Measurements from ENCODE around the gene COPB2.

Gene COPB2

DNA sequence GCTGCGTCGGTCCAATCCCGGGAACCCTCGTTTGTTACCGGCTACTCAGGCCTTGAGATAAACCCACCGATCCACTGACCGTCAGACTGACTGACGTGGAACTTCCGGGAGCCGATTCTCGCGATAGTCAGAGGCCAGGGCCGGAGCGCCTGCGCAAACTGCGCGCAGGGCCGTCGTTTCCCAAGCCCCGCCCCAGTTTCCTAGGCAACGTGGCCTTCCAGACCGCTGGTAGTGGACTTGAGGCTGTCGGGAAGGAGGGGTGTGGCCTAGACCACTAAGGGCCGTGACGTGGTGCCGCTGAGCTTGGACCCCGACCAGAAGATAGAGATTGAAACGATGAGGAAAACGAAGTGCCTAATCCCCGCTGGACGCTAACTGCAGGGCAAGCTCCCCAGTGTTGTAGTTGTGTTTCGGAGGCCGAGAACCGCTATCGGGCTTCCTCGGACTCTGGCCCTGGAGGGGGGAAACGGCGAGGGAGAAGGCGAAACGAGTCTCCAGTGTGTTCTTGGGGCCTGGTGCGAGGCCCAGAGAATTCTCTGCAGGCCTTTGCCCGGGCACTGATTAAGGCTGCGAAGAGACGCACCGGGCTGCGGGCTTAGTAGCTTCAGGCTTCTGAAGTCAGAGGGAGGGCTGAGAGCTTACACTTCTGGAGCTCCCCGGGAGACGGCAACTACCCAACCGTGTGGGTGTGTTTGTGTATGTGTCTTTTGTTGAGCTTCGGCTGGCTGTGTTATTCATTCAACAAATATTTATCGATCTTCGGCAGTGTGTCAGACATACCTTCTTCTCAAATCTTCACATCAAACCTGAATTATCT is at the start of gene COPB2:
Gene COPB2, minus strand, starts transcription at position 96 of the 817 bp plus-strand sequence. CDS start 97 bp downstream, outside the sequence.
- Histone ChIP-seq H3K4me1 (ENCODE audit: control insufficient read depth in 5 of 5, insufficient read depth in 5 of 5, low read length in 5 of 5) (peaks cover 0 to 37% (median 28%) of the 10 kb centered on the region in 5 donors), H3K27ac (ENCODE audit: low read depth, low read length) (peak within 1 kb of the TSS; percentile 98), H3K9ac (ENCODE audit: low read length in 5 of 5) (peak within 1 kb of the TSS; percentile 98 to 100 (median 100)), H3K9me3 (ENCODE audit: control insufficient read depth in 5 of 5, low read length in 5 of 5) (no peaks in the 10 kb centered on the region), H3K27me3 (ENCODE audit: control insufficient read depth in 5 of 5, insufficient read depth in 4 of 5, low read length in 5 of 5) (no peaks in the 10 kb centered on the region), H3K4me3 (ENCODE audit: low read depth in 1 of 5, low read length in 5 of 5) (peak within 1 kb of the TSS; percentile 86 to 97 (median 94)), H3K36me3 (ENCODE audit: control insufficient read depth in 5 of 5, insufficient read depth in 5 of 5, low read length in 5 of 5) (no peaks in the 10 kb centered on the region)

DNA sequence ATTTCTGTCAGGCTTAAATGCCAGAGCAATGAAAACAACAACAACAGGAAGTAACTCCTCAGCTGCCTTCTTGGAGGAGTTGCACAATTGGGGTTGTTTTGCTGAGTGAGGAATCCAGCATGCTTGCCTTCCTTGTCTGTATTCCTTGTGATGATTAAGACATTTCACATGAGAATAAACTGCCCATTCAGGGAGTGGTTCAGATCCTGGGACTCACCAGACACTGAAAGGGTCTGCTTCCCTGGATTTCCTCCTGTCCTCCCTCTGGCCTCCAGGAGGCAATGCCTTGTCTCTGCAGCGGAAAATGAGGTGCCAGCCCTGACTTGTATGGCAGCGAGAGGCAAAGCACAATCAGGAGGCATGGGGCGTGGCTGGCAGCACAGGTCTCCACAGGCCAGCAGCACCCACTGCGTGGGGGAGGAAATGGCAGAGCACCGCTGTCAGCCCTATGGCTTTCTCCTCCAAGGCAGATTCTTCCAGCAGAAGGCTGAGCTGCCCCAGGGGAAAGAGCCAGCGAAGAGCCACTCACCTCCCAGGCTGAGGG is 45.4 kb upstream of the COPB2 start:
- Histone ChIP-seq H3K4me1 (ENCODE audit: control insufficient read depth in 5 of 5, insufficient read depth in 5 of 5, low read length in 5 of 5) (peaks cover 0 to 22% (median 14%) of the 10 kb centered on the region in 5 donors), H3K9me3 (ENCODE audit: control insufficient read depth in 5 of 5, low read length in 5 of 5) (no peaks in the 10 kb centered on the region), H3K36me3 (ENCODE audit: control insufficient read depth in 5 of 5, insufficient read depth in 5 of 5, low read length in 5 of 5) (no peaks in the 10 kb centered on the region), H3K4me3 (ENCODE audit: low read depth in 1 of 5, low read length in 5 of 5) (no peak overlapping the region), H3K27ac (ENCODE audit: low read depth, low read length) (no peak overlapping the region), H3K27me3 (ENCODE audit: control insufficient read depth in 5 of 5, insufficient read depth in 4 of 5, low read length in 5 of 5) (no peaks in the 10 kb centered on the region), H3K9ac (ENCODE audit: low read length in 5 of 5) (no peak overlapping the region)

DNA sequence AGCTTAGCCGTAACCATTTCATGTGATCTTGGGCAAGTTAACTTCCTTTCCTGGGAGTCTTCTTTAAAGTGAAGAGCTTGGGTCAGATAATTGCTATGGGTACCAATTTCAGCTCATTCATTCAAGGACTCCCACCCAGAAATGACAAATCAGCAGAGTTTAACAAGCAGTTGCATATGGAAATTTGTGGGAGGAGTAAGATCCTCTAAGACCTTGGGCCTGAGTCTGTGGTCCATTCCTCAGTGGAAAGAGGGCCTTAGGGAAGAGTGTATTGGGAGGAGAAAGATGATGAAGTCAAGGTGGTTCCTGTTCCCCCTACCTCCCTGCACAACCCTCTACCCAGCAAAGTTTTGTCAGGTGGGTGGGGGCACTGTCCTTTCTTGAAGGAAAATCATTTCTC is 44.8 kb upstream of the COPB2 start:
- H3K27ac ChIP-seq (ENCODE audit: low read depth, low read length) = no peak overlapping the region
- H3K4me3 ChIP-seq (ENCODE audit: low read depth in 1 of 5, low read length in 5 of 5) = no peak overlapping the region

DNA sequence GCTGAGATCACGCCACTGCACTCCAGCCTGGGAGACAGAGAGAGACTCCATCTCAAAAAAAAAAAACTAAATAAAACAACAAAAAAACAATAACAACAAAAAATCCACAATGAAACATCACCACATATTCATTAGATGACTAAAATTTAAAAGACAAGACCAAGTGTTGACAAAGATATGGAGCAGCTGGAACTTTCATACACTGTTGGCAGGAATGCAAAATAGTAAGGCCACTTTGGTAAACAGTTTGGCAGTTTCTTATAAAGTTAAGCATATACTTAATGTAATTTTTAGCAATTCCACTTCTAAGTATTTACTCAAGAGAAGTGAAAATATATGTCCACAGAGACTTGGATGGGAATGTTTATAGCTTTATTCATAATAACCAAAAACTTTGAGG is 43.6 kb upstream of the COPB2 start:
- H3K27me3 ChIP-seq (ENCODE audit: control insufficient read depth in 5 of 5, insufficient read depth in 4 of 5, low read length in 5 of 5) = no peaks in the 10 kb centered on the region
- H3K9me3 ChIP-seq (ENCODE audit: control insufficient read depth in 5 of 5, low read length in 5 of 5) = no peaks in the 10 kb centered on the region
- no peak overlapping the region for H3K27ac ChIP-seq (ENCODE audit: low read depth, low read length)

More for the DNA sequence above, 44.8 kb upstream of the COPB2 start:
- Histone ChIP-seq H3K9ac (ENCODE audit: low read length in 5 of 5) (no peak overlapping the region), H3K27me3 (ENCODE audit: control insufficient read depth in 5 of 5, insufficient read depth in 4 of 5, low read length in 5 of 5) (no peaks in the 10 kb centered on the region), H3K9me3 (ENCODE audit: control insufficient read depth in 5 of 5, low read length in 5 of 5) (no peaks in the 10 kb centered on the region), H3K4me1 (ENCODE audit: control insufficient read depth in 5 of 5, insufficient read depth in 5 of 5, low read length in 5 of 5) (peaks cover 0 to 19% (median 11%) of the 10 kb centered on the region in 5 donors), H3K36me3 (ENCODE audit: control insufficient read depth in 5 of 5, insufficient read depth in 5 of 5, low read length in 5 of 5) (no peaks in the 10 kb centered on the region)

DNA sequence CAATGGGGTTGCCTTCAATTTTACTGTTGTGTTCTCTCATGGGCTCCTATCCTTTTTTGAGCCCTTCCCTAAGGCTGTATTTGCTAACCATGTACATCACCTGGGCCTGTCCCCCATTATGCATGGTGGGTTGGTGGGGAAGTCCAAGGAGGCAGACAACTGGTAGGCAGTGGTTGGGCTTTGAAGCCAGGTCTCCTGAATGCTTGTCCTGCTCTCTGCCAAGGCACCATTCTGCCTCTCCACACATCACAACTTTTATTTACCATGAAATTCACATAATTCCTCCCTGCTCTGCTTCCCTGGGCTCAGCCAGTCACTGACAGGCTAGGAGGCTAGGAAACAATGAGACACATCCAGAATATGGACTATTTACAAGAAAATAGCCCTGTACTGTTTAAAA is 41.0 kb upstream of the COPB2 start:
- Histone ChIP-seq H3K9ac (ENCODE audit: low read length in 5 of 5) (no peak overlapping the region), H3K4me1 (ENCODE audit: control insufficient read depth in 5 of 5, insufficient read depth in 5 of 5, low read length in 5 of 5) (peaks cover 0 to 22% (median 9%) of the 10 kb centered on the region in 5 donors), H3K9me3 (ENCODE audit: control insufficient read depth in 5 of 5, low read length in 5 of 5) (no peaks in the 10 kb centered on the region), H3K36me3 (ENCODE audit: control insufficient read depth in 5 of 5, insufficient read depth in 5 of 5, low read length in 5 of 5) (peaks cover 0 to 5% (median 2%) of the 10 kb centered on the region in 5 donors), H3K27ac (ENCODE audit: low read depth, low read length) (no peak overlapping the region), H3K27me3 (ENCODE audit: control insufficient read depth in 5 of 5, insufficient read depth in 4 of 5, low read length in 5 of 5) (no peaks in the 10 kb centered on the region), H3K4me3 (ENCODE audit: low read depth in 1 of 5, low read length in 5 of 5) (no peak overlapping the region)

More for the DNA sequence above, 43.6 kb upstream of the COPB2 start:
- no peak overlapping the region for H3K9ac ChIP-seq (ENCODE audit: low read length in 5 of 5)
- peaks cover 0 to 22% (median 9%) of the 10 kb centered on the region in 5 donors for H3K4me1 ChIP-seq (ENCODE audit: control insufficient read depth in 5 of 5, insufficient read depth in 5 of 5, low read length in 5 of 5)
- H3K36me3 ChIP-seq (ENCODE audit: control insufficient read depth in 5 of 5, insufficient read depth in 5 of 5, low read length in 5 of 5) = no peaks in the 10 kb centered on the region
- H3K4me3 ChIP-seq (ENCODE audit: low read depth in 1 of 5, low read length in 5 of 5) = no peak overlapping the region

DNA sequence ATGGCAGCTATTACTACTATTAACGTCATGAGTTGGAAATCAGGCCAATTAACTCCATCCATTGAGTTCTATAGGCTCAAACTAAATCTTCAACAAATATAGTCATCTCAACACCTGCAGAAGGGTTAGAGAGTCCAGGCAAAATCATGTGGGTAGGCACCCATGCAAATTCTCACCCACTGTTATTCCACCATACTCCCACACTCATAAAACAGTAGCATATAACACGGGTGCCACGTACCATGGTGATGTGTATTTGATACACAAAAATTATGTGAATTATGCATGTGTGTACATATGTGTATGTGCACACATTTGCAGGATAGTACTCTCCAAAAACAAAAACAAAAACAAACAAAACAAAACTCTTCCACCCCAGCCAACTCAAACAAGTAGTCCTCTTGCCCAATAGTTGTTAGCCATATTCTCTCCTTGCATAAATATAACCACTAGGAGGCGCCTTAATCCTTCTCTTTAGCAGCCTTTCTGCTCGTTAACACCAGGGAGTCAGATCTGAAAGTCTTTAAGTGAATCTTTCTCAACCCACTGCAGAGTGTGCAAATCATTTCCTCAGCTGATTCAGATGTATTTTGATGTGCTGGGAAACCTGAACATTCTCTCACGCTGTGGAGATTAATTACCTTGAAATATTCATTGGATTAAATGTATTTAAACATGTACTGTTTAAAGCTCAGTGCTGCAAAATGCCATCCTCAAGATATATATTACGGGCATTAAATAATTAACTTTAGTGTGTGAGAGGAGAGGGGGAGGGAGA is 38.0 kb upstream of the COPB2 start:
- Histone ChIP-seq H3K4me1 (ENCODE audit: control insufficient read depth in 5 of 5, insufficient read depth in 5 of 5, low read length in 5 of 5) (peaks cover 0 to 6% (median 0%) of the 10 kb centered on the region in 5 donors), H3K36me3 (ENCODE audit: control insufficient read depth in 5 of 5, insufficient read depth in 5 of 5, low read length in 5 of 5) (peaks cover 0 to 21% (median 7%) of the 10 kb centered on the region in 5 donors), H3K4me3 (ENCODE audit: low read depth in 1 of 5, low read length in 5 of 5) (no peak overlapping the region), H3K9ac (ENCODE audit: low read length in 5 of 5) (no peak overlapping the region), H3K27ac (ENCODE audit: low read depth, low read length) (no peak overlapping the region), H3K9me3 (ENCODE audit: control insufficient read depth in 5 of 5, low read length in 5 of 5) (no peaks in the 10 kb centered on the region), H3K27me3 (ENCODE audit: control insufficient read depth in 5 of 5, insufficient read depth in 4 of 5, low read length in 5 of 5) (no peaks in the 10 kb centered on the region)

DNA sequence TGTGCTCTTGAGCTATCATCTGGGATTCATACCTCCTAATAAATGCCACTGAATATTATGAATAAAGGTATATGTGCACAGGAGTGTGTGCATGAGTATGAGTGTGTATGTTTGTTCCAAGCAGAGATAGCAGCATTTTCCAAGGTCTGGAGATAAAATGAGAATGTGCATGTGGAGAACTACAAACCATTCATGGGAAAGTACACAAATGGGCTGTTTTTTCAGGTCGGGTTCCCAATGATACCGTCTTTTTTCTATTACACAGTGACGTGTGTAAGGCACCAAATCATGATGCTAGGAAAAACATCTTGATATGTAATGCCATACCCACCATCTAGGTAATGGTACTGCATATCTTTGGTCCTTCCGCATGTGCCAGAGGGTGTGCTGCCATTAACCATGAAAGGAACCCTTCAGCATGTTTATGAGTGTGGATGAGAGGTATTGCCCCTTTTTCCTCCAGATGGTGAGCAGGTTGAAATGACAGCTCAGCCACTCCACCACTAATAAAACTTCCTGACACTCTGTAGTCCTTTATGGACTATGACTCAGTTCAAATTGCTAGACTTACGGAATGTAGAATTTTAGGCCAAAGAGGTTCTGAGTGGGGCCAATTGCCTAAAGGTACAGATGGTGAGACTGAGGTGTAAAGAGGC is 36.4 kb upstream of the COPB2 start:
- H3K27ac ChIP-seq (ENCODE audit: low read depth, low read length) = no peak overlapping the region
- no peaks in the 10 kb centered on the region for H3K27me3 ChIP-seq (ENCODE audit: control insufficient read depth in 5 of 5, insufficient read depth in 4 of 5, low read length in 5 of 5)
- H3K9me3 ChIP-seq (ENCODE audit: control insufficient read depth in 5 of 5, low read length in 5 of 5) = no peaks in the 10 kb centered on the region
- H3K9ac ChIP-seq (ENCODE audit: low read length in 5 of 5) = no peak overlapping the region
- H3K4me1 ChIP-seq (ENCODE audit: control insufficient read depth in 5 of 5, insufficient read depth in 5 of 5, low read length in 5 of 5) = peaks cover 0 to 6% (median 0%) of the 10 kb centered on the region in 5 donors
- peaks cover 0 to 28% (median 7%) of the 10 kb centered on the region in 5 donors for H3K36me3 ChIP-seq (ENCODE audit: control insufficient read depth in 5 of 5, insufficient read depth in 5 of 5, low read length in 5 of 5)
- H3K4me3 ChIP-seq (ENCODE audit: low read depth in 1 of 5, low read length in 5 of 5) = no peak overlapping the region

DNA sequence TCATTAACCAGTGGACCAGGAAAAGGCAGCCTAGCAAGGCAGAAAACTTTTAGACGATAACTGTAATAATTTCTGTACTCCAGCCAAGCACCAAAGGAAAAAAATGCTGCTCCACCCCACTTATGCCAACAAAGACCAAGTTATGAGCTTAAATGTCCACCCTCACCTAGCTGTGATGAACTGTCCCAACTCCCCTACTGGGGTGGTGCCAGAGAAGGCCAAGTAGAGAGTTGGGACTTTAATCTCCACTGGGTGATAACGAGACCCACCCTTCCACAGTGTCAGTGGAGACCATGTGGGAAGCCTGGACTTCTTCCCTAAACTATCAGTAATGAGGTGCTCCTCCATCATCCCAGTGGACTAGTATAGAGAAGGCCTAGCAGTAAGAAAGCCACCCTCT is 33.8 kb upstream of the COPB2 start:
- H3K27me3 ChIP-seq (ENCODE audit: control insufficient read depth in 5 of 5, insufficient read depth in 4 of 5, low read length in 5 of 5) = no peaks in the 10 kb centered on the region
- H3K36me3 ChIP-seq (ENCODE audit: control insufficient read depth in 5 of 5, insufficient read depth in 5 of 5, low read length in 5 of 5) = peaks cover 0 to 28% (median 7%) of the 10 kb centered on the region in 5 donors
- H3K4me3 ChIP-seq (ENCODE audit: low read depth in 1 of 5, low read length in 5 of 5) = no peak overlapping the region
- no peaks in the 10 kb centered on the region for H3K9me3 ChIP-seq (ENCODE audit: control insufficient read depth in 5 of 5, low read length in 5 of 5)
- H3K27ac ChIP-seq (ENCODE audit: low read depth, low read length) = no peak overlapping the region
- no peak overlapping the region for H3K9ac ChIP-seq (ENCODE audit: low read length in 5 of 5)
- H3K4me1 ChIP-seq (ENCODE audit: control insufficient read depth in 5 of 5, insufficient read depth in 5 of 5, low read length in 5 of 5) = peaks cover 0 to 3% (median 0%) of the 10 kb centered on the region in 5 donors

DNA sequence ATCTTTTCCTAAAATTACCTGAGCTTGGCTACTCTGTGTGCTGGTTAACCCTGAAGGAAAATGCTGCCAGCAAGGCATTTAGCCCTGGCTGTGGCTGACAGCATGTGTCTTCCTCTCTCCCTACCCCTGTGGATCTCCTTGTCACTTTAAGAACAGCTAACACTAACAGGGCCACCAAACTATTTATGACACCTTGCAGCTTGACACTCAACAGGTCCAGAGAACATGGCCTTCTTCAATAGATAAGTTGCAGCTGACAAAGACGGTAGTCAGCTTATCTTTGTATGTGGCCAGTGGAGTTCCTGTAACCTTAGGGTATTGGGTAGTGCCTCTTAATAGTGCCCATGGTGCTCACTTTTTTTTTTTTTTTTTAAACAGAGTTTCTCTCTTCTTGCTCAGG is 32.0 kb upstream of the COPB2 start:
- H3K9me3 ChIP-seq (ENCODE audit: control insufficient read depth in 5 of 5, low read length in 5 of 5) = peaks cover 0 to 2% (median 0%) of the 10 kb centered on the region in 5 donors

More for the DNA sequence above, 32.0 kb upstream of the COPB2 start:
- Histone ChIP-seq H3K4me3 (ENCODE audit: low read depth in 1 of 5, low read length in 5 of 5) (no peak overlapping the region), H3K27ac (ENCODE audit: low read depth, low read length) (no peak overlapping the region), H3K4me1 (ENCODE audit: control insufficient read depth in 5 of 5, insufficient read depth in 5 of 5, low read length in 5 of 5) (no peaks in the 10 kb centered on the region), H3K36me3 (ENCODE audit: control insufficient read depth in 5 of 5, insufficient read depth in 5 of 5, low read length in 5 of 5) (peaks cover 0 to 28% (median 7%) of the 10 kb centered on the region in 5 donors), H3K27me3 (ENCODE audit: control insufficient read depth in 5 of 5, insufficient read depth in 4 of 5, low read length in 5 of 5) (no peaks in the 10 kb centered on the region), H3K9ac (ENCODE audit: low read length in 5 of 5) (no peak overlapping the region)
